ENCODE data around the gene TRIM22. TPM values are rescaled to one million over a fixed set of nuclear protein-coding genes. Genes with fewer than 3 reads are reported as not detected.

The TRIM22 gene, protein sequence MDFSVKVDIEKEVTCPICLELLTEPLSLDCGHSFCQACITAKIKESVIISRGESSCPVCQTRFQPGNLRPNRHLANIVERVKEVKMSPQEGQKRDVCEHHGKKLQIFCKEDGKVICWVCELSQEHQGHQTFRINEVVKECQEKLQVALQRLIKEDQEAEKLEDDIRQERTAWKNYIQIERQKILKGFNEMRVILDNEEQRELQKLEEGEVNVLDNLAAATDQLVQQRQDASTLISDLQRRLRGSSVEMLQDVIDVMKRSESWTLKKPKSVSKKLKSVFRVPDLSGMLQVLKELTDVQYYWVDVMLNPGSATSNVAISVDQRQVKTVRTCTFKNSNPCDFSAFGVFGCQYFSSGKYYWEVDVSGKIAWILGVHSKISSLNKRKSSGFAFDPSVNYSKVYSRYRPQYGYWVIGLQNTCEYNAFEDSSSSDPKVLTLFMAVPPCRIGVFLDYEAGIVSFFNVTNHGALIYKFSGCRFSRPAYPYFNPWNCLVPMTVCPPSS
- total RNA-seq (2011; cell fraction: chromatin; rRNA removed; ENCODE audit: low replicate concordance): 0.46 and 0.55 TPM in 2 replicates
- 0.26 TPM in 1 of 2 replicates, not detected in the other for total RNA-seq (2011; cell fraction: nucleolus; rRNA removed)
- total RNA-seq (2011; cell fraction: nucleoplasm; rRNA removed): not detected in 2 replicates
- total RNA-seq (2014; rRNA removed) (0.20 and 1.1 TPM in 2 replicates), total RNA-seq (2014; rRNA removed; fragmentation: Illumina TruSeq; extraction: Trizol) (0.11 and 0.19 TPM in 2 replicates), total RNA-seq (2015; rRNA removed; fragmentation: Illumina TruSeq; extraction: Trizol) (0.18 and 0.30 TPM in 2 replicates), total RNA-seq (2021) (0.35 and 1.2 TPM in 2 replicates), polyA plus RNA-seq (2011; rRNA removed) (0.18 and 0.60 TPM in 2 replicates), polyA plus RNA-seq (2014; fragmentation: Illumina TruSeq; extraction: Trizol) (0.06 and 0.18 TPM in 2 replicates), polyA plus RNA-seq (2014; fragmentation: Nextera tagmentation; extraction: Ambion mirVana) (under 1 TPM in 1 of 2 experiments, not detected in 1; 0.17 TPM), polyA plus RNA-seq (2014; rRNA removed) (0.09 TPM in 1 of 2 replicates, not detected in the other), polyA minus RNA-seq (2011; rRNA and poly(A)+ RNA removed) (0.28 and 0.54 TPM in 2 replicates), Bru-seq, nascent RNA (percentile 19 among the genes with signal in this experiment), BruChase-seq, experiment 1, labeled RNA remaining after a 2-hour chase (percentile 22 among the genes with signal in this experiment), BruChase-seq, experiment 2, labeled RNA remaining after a 6-hour chase (percentile 28 among the genes with signal in this experiment)
- 0.06 and 0.38 TPM in 2 replicates for polyA plus RNA-seq (2011; cell fraction: cytosol; rRNA removed)
- 0.44 and 0.72 TPM in 2 replicates for polyA plus RNA-seq (2011; cell fraction: nucleus; rRNA removed)
- 0.23 and 1.0 TPM in 2 replicates for polyA plus RNA-seq (2012)
- polyA minus RNA-seq (2011; cell fraction: cytosol; rRNA and poly(A)+ RNA removed): not detected in 2 replicates
- polyA minus RNA-seq (2011; cell fraction: nucleus; rRNA and poly(A)+ RNA removed): 0.27 and 1.1 TPM in 2 replicates
- long read RNA-seq, experiment 1: 0 reads
- long read RNA-seq, experiment 2: 0 reads
- long read RNA-seq, experiment 3: 0 reads

DNA sequence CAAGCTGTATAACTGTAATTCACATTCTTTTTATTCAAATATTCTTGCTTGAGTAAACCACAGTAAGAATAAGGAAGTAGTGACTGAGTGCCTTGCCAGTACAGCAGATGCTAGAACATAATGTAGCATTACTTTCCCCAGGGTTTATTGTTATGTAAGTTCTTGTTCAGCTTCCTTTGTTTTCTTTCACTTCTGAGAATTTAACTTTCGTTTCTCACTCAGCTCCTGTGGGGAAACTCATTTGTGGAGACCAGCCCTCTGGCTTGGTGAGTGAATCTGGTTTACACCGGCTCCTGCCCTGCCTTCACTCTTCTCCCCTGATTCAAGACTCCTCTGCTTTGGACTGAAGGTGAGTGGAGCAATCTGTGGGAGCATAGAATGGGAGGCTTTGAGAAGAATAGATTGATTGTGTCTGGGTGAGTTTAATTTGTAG, at the start of gene TRIM22:
TSS of gene TRIM22 (plus strand) at position 240 of the 433 bp plus-strand sequence. CDS start 6,443 bp downstream, outside the sequence.
- DNase-seq (ENCODE audit: extremely low read depth in 1 of 4, low spot score in 3 of 4): no peak
- H4K20me1 ChIP-seq (replicated peaks; ENCODE audit: control insufficient read depth, insufficient read depth, low read length): no peaks in the 10 kb centered on the region
- no peak within 1 kb of the TSS for H3K4me3 ChIP-seq
- no peak for FAIRE-seq
- in situ Hi-C loops (cut with MboI) (no loop called here), intact Hi-C loops (cut with micrococcal nuclease) (loop anchor here (5.0 kb wide), 1 partner anchor 87 kb away; no protein-coding TSS in a partner anchor)
- no peak within 1 kb of the TSS for H3K9ac ChIP-seq (ENCODE audit: insufficient read depth in 1 of 2, low read depth in 2 of 2, low read length in 2 of 2)
- no peaks in the 10 kb centered on the region for H3K9me1 ChIP-seq (ENCODE audit: control insufficient read depth, insufficient read depth, low read length)
- ChIA-PET POLR2A (no interaction called here), CTCF (ENCODE audit: low intra/inter-chr PET ratio) (no interaction called here)
- no peak within 1 kb of the TSS for H3K27ac ChIP-seq (ENCODE audit: extremely low read depth, low read depth, low read length)
- BruUV-seq (replicated peaks): no TSS peak
- TF ChIP-seq SOX6 (IDR thresholded peaks at IDR 0.05) (peak; percentile 57; the same call in 1 of the 2 replicates), KLF10 (CRISPR knock-in tag; IDR thresholded peaks at IDR 0.05) (no peak)
- TF ChIP-seq, protein P1, sequence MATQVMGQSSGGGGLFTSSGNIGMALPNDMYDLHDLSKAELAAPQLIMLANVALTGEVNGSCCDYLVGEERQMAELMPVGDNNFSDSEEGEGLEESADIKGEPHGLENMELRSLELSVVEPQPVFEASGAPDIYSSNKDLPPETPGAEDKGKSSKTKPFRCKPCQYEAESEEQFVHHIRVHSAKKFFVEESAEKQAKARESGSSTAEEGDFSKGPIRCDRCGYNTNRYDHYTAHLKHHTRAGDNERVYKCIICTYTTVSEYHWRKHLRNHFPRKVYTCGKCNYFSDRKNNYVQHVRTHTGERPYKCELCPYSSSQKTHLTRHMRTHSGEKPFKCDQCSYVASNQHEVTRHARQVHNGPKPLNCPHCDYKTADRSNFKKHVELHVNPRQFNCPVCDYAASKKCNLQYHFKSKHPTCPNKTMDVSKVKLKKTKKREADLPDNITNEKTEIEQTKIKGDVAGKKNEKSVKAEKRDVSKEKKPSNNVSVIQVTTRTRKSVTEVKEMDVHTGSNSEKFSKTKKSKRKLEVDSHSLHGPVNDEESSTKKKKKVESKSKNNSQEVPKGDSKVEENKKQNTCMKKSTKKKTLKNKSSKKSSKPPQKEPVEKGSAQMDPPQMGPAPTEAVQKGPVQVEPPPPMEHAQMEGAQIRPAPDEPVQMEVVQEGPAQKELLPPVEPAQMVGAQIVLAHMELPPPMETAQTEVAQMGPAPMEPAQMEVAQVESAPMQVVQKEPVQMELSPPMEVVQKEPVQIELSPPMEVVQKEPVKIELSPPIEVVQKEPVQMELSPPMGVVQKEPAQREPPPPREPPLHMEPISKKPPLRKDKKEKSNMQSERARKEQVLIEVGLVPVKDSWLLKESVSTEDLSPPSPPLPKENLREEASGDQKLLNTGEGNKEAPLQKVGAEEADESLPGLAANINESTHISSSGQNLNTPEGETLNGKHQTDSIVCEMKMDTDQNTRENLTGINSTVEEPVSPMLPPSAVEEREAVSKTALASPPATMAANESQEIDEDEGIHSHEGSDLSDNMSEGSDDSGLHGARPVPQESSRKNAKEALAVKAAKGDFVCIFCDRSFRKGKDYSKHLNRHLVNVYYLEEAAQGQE (IDR thresholded peaks at IDR 0.05; ENCODE audit: borderline replicate concordance): peak; percentile 84
- TF ChIP-seq, protein P1 (CRISPR knock-in tag; IDR thresholded peaks at IDR 0.05; ENCODE audit: low read depth): no peak
- no peaks in the 10 kb centered on the region for H3K9me3 ChIP-seq (replicated peaks; ENCODE audit: control insufficient read depth, insufficient read depth, low read depth, low read length)
- 6% methylated on average over 2 of the region's 2 CpGs for WGBS (ENCODE audit: insufficient coverage, low coverage, missing lambda C conversion rate)
- H3K36me3 ChIP-seq (ENCODE audit: control insufficient read depth, insufficient read depth, low read length): no peaks in the 10 kb centered on the region
- peak within 1 kb of the TSS; percentile 64 for H2AFZ ChIP-seq (ENCODE audit: low read depth, low read length)
- H3K4me2 ChIP-seq (ENCODE audit: insufficient read depth, low read length): peak within 1 kb of the TSS; percentile 60
- H3K27me3 ChIP-seq (ENCODE audit: control insufficient read depth in 2 of 2, insufficient read depth in 2 of 2, low read length in 2 of 2): no peaks in the 10 kb centered on the region
- peak; percentile 15; the same call in 2 of the 3 replicates for ATAC-seq
- no peaks in the 10 kb centered on the region for H3K79me2 ChIP-seq (ENCODE audit: control insufficient read depth, insufficient read depth, low read length)
- peaks cover 0 to 26% of the 10 kb centered on the region in 2 experiments; a peak in 4 of 5 replicates for H3K4me1 ChIP-seq (replicated peaks in 1 of 2; ENCODE audit: control insufficient read depth in 2 of 2, insufficient read depth in 2 of 2, low read length in 2 of 2)

Measured in K562 (cell line).